Measurements from ENCODE around the gene CLBA1.
A peak's percentile ranks its signal among the peaks of the same experiment; 100 is the strongest.

The CLBA1 gene

DNA sequence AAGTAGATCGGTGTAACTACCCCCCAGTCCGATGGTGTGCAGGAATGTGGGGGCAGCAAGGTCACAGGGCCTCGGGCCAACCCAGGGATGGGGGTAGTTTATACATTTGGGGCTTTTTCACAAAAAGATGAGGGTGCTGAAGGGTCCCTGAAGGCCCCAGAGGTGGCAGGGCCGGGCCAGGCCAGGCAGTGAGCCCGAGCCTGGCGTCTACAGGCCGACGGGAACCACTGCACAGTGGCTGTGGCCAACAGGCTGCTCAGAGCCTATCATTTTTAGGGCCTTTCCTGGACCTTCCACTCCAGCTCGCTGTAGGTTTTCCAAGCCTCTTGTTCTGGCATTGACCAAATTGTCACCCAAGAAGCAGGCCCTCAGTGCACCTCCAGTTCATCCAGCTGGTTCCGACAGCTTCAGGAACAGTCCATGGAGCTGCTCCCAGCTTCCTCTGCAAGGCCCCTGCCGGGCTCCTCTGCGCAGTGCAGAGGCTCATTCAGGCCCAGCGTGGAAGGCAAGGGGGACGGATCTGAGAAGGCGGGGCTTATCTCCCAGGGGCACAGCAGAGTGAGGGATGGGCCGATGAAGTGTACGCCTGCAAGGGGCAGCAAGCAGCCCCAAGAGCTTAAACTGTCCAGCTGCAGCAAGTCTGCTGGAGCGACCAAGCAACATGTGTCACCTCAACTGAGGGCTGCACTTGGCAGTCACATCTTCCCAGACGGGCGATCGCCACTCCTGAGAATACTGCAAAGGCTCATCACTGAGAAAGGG lies 21.4 kb downstream of the CLBA1 start:
- DNase-seq: no peak

DNA sequence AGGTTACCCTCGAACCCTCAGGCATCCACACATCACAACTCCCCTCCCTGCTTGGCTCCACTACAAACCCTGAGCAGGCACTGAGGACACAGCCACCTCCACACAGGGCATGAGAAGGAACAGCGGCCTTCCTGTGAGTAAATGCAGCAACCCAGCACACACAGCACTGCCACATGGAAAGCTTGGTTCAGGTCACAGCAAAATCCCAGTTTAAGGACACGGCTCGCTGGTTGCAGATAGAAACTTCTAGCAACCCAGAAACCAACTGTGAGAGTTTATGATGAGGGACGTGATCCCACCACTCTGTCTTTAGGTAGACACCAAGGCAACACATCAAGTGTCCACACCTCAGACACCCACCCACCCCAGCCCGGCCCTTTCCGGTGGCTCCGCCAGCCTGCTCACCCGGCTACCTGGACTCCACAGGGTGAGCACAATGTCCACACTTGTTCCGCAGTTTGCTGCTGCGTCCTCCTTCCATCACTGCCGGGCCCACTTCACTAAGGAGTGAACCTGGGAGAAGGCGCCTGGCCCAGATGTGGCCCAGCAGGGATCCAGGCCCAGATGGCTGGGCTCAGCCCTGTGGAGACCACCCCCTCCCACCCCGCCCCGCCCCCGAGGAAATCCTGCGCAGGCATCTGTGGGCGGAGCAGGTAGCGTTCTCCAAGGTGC lies 22.1 kb downstream of the CLBA1 start:
- DNase-seq: no peak

DNA sequence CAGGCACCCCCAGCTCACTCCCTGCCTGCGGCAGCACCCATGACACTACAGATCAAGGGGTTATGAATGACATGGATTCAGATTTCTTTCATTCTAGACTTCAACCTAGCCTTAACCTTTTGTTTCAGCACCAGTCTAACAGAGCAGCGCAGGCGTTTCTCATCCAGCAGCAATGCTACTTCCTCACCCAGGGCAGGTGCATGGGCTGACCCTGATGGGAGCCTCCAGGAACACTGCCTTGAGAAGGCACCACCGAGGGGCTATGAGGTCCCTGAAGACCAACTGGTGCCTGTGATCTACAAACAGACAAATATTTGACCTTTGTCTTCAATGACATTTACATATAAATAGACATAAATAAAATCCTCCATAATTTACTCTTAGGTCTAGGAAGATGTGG lies 24.5 kb downstream of the CLBA1 start:
- DNase-seq: no peak

DNA sequence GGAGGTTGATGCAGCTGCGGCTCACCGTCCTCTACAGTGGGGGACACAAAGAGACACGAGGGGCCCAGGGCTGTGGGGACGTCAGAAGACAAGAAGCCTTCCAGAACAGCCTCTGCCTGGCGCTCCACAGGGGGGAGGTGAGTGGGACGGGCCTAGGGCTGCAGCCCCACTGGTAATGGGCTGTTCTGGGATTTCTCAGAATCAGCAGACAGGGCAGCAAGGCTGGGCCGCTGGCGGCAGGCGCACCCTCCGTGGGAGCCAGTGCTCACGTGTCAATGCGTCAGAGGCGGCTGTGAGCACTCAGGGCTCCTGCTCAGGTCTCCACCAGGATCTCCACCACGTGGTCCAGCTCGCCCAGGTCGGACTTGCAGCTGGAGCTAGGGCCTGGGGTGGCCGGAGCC lies 25.3 kb downstream of the CLBA1 start:
- DNase-seq: no peak

DNA sequence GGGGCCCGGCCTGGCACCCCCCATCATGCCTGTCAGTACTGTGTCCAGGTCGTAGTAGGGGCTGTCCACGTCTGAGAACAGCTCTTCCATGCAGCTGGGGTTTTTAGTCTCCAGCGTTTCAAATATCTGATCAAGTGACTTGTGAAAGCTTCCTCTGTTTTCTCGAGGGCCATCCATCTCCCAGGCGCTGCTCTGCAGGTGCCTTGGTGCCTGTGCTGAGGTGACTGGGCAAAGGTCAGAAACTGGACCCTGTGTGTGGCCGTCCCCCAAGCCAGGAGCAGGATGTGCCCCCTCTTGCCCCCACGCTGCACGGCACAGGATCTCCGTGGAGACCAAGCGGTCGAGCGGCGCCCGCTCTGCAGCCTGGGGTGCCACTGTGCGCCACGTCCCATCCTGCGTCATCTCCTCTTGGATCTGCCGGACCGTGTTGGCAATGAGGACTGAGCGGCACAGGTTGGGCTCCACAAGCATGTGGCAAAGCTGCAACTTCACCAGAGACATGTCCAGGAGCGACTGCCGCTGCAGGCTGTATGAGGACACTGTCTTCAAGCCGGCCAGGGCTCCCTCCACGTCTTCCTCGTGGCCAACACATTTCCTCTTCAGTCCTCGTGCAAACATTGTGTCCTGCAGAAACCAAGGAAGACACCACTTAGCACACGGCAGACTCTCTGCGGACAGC lies 25.9 kb downstream of the CLBA1 start:
- DNase-seq: no peak

DNA sequence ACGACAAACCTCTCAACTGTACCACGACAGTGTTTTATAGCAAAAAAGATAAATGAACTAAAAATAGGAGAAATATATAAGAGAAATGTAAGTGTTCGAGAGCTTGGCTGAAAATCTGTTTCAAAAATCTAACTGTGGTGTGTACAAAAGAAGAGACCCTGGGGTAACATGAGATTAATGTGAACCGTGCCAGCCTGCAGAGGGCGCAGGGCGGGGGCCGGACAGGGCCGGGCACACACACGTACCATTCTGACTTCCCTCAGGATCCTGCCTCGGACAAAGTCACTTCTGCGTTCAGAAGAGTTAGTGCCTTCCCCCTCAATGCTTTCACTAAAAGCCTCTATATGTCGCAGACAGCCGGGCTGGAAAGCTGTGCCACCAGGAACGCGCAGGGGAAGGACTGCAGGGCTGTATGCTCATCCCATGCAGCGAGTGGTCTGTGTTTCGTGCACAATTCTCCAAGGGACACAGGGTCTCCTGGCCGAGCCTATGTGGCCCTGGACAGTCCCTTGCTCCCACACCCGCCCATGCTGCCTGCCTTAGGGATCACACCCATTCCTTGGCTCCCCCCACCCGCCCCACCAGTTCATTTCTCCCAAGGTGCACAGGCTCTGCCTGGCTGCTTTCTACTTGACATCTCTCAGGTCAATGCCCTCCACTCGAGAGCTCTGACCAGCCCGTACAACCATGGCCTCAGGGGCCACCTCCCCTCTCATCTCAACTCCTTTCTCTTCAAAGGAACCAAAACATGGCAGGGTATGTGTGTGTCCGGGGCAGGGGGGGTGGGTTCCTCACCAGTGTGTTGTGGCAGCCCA lies 26.8 kb downstream of the CLBA1 start:
- DNase-seq: no peak

DNA sequence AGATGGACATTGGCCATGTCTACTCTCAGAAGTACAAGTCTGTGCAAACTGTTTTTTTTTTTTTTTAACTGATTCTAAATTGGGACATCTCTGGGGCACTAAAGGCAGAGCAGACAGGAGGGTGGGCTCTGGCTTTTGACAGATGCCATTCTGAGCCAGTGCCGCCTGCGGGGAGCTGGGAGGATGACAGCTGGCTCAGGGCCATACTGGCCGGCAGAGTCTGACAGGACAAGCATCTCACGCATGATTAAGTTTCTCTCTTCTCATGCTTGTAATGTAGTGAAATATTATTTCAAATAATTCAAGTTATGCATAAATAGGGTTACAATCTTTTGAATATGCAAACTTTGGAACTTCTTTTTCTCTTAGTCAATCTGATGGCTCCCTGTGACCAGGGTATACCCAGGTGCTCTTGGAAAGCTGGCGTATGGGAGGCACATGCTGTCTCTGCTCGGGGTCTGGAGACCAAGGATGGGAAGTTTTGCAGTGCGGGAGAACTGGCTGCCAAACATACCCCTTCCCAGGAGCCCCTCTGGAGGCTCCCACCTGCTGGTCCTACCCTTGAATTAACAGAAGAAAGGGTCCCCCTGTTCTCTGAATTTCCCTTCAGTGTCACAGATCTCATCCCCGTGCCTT lies 27.7 kb downstream of the CLBA1 start:
- no peak for DNase-seq

DNA sequence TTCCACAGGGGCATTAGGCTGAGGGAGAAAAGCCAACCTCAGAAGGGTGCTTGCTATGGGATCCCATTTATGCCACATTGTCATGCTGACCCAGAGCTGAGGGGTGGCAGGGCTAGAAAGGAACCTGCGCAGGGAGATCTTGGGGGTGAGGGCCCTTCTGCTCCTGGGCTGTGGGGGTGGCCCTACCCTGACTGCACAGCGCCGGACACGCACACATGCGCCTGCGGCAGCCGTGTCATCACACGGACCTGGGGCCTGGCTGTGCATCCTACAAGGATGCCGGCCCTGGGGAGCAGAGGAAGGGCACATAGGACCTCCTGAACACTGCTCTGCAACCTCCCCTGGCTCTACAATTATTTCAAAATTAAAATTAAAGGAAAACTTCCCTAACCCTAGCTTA lies 28.4 kb downstream of the CLBA1 start:
- no peak for DNase-seq

DNA sequence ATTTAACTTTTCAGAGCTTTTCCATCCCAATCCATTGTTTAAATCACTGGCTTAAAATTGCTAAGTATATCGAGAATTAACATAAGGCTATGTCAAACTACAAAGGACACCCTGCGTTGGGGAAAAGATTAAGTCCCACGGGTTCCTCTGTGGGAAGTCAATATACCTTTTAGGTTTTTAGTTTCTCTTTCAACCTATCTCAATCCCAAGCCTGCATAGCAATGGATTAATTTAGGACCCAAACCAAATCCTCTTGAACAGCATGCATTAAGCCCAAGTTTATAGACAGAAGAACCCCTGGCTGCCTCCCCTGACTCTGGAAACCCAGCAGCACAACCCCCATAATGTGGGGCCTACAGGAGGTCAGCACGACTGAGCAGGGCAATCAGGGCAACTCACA lies 29.0 kb downstream of the CLBA1 start:
- no peak for DNase-seq

DNA sequence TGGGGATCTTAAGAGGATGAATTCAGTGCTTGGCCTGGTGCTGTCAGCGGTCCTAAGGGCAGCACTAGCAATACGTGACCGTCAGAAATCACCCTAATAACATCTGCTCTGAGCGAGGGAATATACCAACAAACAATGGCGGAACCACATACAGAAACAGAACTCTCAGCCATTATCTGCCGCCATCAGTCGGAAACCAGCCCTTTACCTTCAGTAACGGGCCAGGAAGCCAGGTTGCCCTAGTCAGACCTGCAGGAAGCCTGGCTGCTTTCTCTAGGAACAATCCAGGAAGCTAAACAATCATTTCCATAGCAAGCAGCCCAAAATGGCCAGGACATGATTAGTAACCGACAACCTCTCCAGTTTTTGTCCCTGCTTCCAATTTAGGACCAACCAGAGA lies 29.7 kb downstream of the CLBA1 start:
- no peak for DNase-seq

DNA sequence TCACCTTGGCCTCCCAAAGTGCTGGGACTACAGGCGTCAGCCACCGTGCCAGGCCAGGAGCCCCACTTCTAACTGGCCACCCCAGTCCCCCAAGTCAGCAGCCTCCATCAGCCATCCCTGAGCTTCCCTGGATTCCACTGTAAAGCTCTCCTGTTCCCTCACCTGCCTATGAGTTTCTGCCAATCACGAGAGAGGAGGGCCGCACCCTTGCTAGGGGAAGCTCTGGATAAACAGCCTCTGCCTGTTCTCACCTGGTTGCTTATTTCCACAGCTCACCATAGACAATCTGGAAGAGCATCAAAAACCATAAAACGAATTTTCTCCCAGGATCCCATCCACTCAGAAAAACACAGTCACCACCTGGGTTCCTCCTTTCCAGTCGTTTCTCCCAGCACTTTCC lies 30.3 kb downstream of the CLBA1 start:
- no peak for DNase-seq

DNA sequence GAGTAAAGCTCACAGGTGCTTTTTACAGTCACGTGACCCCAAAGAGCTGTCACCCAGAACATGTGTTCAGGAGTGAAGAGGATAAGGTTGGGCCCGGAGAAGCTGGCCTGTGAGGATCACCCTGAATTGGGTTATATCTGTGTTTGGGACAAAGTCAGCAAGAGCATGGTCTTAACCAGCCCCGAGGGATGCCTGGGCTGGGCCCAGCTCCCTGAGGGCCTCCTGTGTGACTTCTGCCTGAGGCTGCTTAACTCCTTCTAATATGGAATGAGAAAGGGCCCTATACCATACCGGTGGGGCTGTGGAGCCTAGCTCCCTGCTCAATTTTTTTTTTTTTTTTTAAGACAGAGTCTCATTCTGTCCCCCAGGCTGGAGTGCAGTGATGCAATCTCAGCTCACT lies 32.8 kb downstream of the CLBA1 start:
- DNase-seq: no peak

DNA sequence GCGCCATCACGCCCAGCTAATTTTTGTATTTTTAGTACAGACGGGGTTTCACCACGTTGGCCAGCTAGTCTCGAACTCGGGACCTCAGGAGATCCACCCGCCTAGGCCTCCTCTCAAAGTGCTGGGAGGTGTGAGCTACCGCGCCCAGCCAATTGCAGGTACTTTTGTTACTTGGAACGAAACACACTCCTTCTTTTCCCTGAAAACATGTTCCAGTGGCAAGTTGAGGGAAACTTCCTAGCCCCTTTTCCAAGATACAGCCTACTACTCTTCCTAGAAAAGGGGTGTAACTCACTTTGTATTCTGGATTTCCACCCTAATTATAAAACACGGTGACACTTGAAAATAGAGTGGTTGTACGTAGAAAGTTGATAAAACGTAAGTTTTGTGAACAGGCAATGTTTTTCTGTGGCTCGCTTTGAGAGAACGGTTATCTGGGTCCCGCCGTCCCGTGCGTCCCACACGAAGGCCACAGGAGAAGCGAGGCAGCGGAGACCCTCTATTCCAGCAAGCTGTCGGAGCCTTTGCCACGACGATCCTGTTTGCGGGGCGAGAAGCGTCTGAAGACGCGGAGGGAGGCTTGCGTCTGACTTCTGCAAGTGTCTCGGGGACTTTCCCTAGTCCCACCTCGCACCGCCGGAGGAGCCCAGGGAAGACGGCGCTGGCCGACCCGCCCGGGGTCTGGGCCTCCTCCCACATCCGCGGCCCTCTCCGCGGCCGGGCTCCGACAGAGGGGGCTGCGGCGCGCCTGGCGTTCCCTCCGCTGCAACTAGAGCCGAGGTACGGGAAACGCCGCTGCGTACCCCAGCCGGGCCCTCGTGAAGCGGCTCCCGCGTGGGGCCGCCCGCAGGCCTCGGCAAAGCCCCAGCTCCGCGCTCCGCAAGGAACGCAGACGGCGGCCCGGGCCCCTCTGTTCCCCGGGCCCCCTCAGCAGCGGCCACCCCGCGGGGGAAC lies 34.5 kb downstream of the CLBA1 start:
- DNase-seq: no peak

DNA sequence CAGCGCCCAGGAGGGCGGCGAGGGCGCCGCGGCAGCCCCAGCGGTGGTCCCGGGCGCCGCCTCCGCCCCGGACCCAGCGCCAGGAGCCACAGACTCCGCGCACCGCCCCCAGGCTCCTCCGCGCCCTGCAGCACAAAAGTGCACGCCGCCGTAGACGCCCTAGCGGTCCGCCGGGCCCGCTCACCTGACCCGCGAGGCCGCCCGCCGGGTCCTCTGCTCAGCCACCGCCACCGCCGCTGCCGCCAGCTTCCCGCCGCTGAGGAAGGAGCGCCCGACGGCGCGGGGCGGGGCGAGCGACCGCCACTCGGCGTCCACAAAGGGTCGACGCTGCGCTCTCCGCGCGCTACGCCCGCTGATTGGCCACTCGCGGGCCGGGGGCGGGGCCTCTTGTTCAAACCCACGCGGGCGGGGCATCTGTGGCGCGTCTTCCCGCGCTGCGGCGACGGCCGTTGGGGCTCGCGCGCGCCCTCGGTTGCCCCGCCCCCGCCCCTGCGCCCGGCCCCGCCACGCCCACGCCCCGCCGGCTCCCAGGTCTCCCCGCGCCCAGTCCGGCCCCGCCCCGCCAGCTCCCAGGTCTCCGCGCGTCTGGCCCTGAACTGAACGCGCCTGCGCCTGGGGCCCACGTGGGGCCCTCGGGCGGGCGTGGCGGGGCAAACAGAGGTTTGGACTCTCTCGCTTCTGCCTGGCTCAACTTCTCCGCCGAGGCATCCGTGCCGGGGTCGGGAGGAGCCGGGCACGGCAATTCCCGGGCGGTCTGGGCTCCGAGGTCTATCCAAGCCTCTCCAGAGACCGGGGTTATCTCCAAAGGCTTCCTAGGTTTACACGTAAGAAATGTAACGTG lies 35.4 kb downstream of the CLBA1 start, which contains the start of gene CDCA4:
CDCA4 (minus strand) TSS at position 269 of the 841 bp plus-strand sequence. CDS start 9,154 bp downstream, outside the sequence.
- peak; percentile 99 for DNase-seq

DNA sequence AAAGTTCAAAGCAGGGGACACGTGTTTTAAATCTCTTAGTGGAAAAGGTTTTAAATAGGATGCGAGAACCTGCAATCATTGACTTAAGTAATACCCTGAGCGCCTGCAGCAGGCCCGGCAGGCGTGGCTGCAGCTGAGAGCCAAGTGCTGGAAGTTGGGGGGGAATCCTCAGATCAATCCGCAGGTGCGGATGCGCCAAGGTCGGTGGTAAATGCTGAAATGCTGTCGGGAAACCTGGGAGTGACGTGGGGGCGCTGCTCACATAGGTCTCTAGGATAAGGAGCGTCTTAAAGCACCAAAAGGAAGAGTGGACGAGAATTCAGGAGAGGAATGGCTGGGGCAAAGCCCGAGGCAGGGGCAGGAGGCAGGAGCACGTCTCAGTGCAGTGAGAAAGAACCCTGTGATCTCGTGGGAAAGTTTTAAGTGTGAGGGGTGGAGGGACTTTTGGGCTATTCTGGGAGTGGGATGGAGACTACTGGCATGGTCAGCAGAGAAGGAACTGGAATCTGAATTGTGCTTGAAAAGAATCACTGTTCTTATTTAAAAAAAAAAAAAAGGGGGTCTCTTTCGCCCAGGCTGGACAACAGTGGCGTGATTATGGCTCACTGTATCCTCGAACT lies 36.2 kb downstream of the CLBA1 start:
- DNase-seq: no peak

DNA sequence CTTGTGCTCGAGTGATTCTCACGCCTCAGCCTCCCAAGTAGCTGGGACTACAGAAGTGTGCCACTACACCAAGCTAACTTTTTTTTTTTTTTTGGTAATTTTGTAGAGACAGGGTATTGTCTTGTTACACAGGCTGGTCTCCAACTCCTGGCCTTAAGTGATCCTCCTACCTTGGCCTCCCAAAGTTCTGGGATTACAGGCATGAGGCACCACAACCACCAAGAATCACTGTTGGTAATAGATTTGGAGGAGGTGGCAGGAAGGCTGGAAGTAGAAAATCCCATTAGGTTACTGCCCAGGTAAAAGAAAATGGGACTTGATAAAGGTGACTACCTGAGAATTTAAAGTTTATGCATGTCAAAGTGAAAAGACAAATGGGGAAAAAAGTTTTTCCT lies 36.7 kb downstream of the CLBA1 start:
- DNase-seq: no peak

DNA sequence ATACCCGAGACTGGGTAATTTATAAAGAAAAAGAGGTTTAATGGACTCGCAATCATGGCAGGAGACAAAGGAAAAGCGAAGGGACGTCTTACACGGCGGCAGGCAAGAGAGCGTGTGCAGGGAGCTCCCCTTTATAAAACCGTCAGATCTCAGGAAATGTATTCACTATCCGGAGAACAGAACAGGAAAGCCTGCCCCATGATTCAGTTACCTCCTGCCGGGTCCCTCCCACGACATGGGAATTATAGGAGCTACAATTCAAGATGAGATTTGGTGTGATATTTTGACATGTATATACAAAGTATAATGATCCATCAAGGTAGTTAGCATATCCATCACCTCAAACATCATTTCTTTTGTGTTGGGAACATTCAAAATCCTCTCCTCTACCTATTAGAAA lies 37.6 kb downstream of the CLBA1 start:
- DNase-seq: no peak

DNA sequence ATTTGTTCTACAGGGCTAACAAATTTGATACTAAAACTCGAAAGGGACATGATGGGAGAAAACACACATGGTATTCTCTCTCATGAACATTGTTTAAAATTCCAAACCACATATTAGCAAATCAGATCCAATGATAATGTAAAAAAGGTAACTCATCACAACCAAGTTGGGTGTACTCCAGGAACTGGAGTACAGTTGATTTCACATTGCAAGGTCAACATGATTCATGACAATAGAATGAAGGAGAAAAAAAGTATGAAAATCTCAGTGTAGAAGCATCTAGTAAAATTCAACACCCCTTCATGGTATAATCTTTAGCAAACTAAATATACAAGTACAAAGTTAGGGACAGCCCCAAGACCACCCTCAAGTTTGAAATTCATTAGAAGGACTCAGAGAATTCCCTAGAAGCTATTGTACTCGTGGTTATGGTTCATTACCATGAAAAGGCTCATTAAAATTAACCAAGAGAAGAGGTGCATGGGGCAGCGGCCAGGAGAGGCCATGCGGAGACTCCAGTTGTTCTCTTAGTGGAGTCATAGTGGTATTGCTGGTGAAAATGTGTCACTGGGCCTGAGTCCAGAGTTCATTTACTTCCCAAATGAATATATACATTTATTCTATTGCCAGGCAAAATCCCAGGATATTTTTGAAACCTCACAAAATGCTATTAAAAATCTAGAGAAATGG lies 38.3 kb downstream of the CLBA1 start:
- no peak for DNase-seq

DNA sequence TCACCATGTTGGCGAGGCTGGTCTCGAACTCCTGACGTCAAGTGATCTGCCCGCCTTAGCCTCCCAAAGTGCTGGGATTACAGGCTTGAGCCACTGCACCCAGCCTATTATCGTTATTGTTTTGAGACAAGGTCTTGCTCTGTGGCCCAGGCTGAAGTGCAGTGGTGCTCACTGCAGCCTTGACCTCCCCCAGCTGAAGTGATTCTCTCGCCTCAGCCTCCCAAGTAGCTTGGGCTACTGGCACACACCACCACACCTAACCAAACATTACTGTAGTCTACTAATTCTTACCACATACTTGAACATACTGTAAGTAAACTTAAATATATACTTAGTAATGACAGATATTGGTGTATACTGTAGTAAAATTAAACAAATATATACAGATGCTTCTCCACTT lies 39.8 kb downstream of the CLBA1 start:
- no peak for DNase-seq
